HEK293T (cell line): ENCODE data around the gene PDPK1.
"Not testable (repeated sequence)": the region's sequence is repeated elsewhere in the genome, so short reads cannot be mapped to it uniquely, and the experiment has no call there.

Experiments used
- CTCF ChIA-PET: fragments of 350-600 bp; formaldehyde crosslinking; extraction: SDS; loops from one replicate; lab custom pipeline; 2021; ENCODE audit warnings: antibody characterized with exemption, inconsistent platforms; lab: Yijun Ruan, JAX
- POLR2A ChIA-PET: fragments of 350-600 bp; formaldehyde crosslinking; extraction: SDS; loops from one replicate; lab custom pipeline; 2020; ENCODE audit warnings: antibody characterized with exemption, inconsistent platforms; lab: Yijun Ruan, JAX
- DNase-seq: peaks from one replicate; pipeline ENCODE4 v3.0.0; 2012; ENCODE audit warnings: mixed read lengths; ENCODE audit errors: extremely low spot score
- ARNT ChIP-seq: fragments of 450-650 bp; IDR thresholded peaks from 2 replicates; pipeline ENCODE4 v1.6.1; 2017; ENCODE audit warnings: mild to moderate bottlenecking
- BHLHE40 ChIP-seq: fragments of 450-650 bp; IDR thresholded peaks from 2 replicates; pipeline ENCODE4 v1.6.1; 2016; ENCODE audit warnings: mild to moderate bottlenecking, moderate library complexity, borderline replicate concordance
- CTBP1 ChIP-seq: fragments of 450-650 bp; IDR thresholded peaks from 2 replicates; pipeline ENCODE4 v1.6.1; 2016; ENCODE audit warnings: borderline replicate concordance
- ELF4 ChIP-seq: fragments of 450-650 bp; IDR thresholded peaks from 2 replicates; pipeline ENCODE4 v1.6.1; 2017; ENCODE audit warnings: antibody characterized with exemption
- FOXA1 ChIP-seq: fragments of 450-650 bp; IDR thresholded peaks from 2 replicates; pipeline ENCODE4 v1.6.1; 2016; ENCODE audit warnings: mild to moderate bottlenecking
- FOXK2 ChIP-seq: fragments of 450-650 bp; IDR thresholded peaks from 2 replicates; pipeline ENCODE4 v1.6.1; 2016; ENCODE audit warnings: mild to moderate bottlenecking
- FOXM1 ChIP-seq: fragments of 450-650 bp; IDR thresholded peaks from 2 replicates; pipeline ENCODE4 v1.6.1; 2017; ENCODE audit warnings: mild to moderate bottlenecking, borderline replicate concordance
- HDGF ChIP-seq: fragments of 450-650 bp; IDR thresholded peaks from 2 replicates; pipeline ENCODE4 v1.6.1; 2017; ENCODE audit warnings: antibody characterized with exemption, borderline replicate concordance
- L3MBTL2 ChIP-seq: fragments of 450-650 bp; conservative IDR thresholded peaks from 2 replicates; pipeline ENCODE4 v1.6.1; 2016; ENCODE audit warnings: mild to moderate bottlenecking
- LEF1 ChIP-seq: fragments of 450-650 bp; IDR thresholded peaks from 2 replicates; pipeline ENCODE4 v1.6.1; 2017; ENCODE audit warnings: mild to moderate bottlenecking, borderline replicate concordance
- NFRKB ChIP-seq: fragments of 450-650 bp; IDR thresholded peaks from 2 replicates; pipeline ENCODE4 v1.6.1; 2016; ENCODE audit warnings: mild to moderate bottlenecking, moderate library complexity
- SP1 ChIP-seq: fragments of 450-650 bp; IDR thresholded peaks from 2 replicates; pipeline ENCODE4 v1.6.1; 2017
- SUZ12 ChIP-seq: fragments of 450-650 bp; IDR thresholded peaks from 2 replicates; pipeline ENCODE4 v1.6.1; 2016; ENCODE audit warnings: mild to moderate bottlenecking
- TARDBP ChIP-seq: fragments of 450-650 bp; IDR thresholded peaks from 2 replicates; pipeline ENCODE4 v1.6.1; 2016
- ZNF384 ChIP-seq: fragments of 450-650 bp; IDR thresholded peaks from 2 replicates; pipeline ENCODE4 v1.6.1; 2016
- TF ChIP-seq, protein P1 (sequence below): fragments of 450-650 bp; IDR thresholded peaks from 2 replicates; pipeline ENCODE4 v1.6.1; 2016

The PDPK1 gene

DNA sequence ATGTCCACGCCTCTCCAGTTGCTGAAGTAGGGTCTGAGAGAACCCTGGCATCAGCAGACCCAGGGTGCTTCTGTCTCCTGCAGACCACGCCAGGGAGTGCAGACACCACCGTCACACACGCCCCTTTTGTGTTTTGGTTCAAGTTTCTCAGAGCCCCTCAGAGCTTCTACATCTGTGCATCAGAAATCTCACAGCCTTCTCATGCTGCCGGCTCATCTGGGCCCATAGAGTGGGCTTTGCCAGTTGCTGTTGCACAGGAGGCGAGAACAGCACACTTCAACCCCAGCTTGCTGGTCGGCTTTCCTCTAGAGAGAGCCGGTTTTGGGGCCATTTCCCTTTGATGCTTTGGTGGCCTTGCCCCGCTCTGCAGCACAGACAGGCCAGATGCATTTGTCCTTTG lies 60.9 kb downstream of the PDPK1 start:
- POLR2A ChIA-PET: no interaction called here
- CTCF ChIA-PET: no interaction called here
- no peak for DNase-seq
- no peak for TF ChIP-seq ARNT
- no peak for TF ChIP-seq FOXA1
- TF ChIP-seq FOXK2: no peak
- TF ChIP-seq LEF1: no peak
- no peak for TF ChIP-seq SP1
- TF ChIP-seq TARDBP: no peak
- no peak for TF ChIP-seq NFRKB
- TF ChIP-seq, protein P1, sequence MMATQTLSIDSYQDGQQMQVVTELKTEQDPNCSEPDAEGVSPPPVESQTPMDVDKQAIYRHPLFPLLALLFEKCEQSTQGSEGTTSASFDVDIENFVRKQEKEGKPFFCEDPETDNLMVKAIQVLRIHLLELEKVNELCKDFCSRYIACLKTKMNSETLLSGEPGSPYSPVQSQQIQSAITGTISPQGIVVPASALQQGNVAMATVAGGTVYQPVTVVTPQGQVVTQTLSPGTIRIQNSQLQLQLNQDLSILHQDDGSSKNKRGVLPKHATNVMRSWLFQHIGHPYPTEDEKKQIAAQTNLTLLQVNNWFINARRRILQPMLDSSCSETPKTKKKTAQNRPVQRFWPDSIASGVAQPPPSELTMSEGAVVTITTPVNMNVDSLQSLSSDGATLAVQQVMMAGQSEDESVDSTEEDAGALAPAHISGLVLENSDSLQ: no peak
- TF ChIP-seq SUZ12: no peak
- no peak for TF ChIP-seq FOXM1
- no peak for TF ChIP-seq L3MBTL2
- no peak for TF ChIP-seq HDGF
- no peak for TF ChIP-seq BHLHE40
- no peak for TF ChIP-seq ELF4
- no peak for TF ChIP-seq ZNF384
- TF ChIP-seq CTBP1: no peak

DNA sequence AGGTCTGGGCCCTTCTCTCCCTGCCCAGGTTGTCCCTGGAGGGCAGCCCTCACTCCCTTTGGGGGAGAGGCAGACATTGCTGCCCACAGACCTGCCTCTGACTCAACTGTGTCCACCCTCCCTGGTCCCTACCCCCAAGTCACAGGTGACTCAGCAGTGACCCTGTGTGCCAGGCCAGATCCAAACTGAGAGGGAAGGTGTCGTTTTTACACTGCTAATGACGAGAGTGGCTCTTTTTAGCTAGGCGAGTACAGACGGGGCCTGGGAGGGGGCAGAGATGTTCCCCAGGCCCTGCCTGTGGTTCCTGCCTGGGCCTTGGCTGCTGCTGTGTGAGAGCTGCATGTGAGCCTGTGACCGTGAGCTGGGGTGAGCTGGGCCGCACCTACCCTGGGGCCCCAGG lies 61.3 kb downstream of the PDPK1 start:
- DNase-seq, POLR2A ChIA-PET, CTCF ChIA-PET: not testable (repeated sequence)

DNA sequence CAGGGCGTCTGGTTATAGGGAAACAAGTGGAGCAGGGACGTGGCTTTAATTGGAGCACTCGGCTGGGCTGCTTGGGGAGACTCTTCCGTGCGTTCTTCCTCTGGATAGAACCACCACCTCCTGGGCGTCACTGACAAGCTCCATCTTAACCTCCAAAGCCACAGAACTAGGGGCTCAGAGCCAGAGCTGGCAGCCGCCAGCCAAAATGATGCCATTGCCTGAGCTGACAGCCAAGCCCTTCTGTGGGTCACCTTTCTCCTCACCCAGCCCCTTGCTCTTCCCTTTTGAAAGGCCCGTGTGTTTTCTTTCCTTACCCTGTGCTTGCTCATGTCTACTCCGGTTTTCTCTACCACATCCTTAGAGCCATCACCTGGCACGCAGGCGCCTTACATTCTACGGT lies 62.0 kb downstream of the PDPK1 start:
- DNase-seq, POLR2A ChIA-PET, CTCF ChIA-PET: not testable (repeated sequence)

DNA sequence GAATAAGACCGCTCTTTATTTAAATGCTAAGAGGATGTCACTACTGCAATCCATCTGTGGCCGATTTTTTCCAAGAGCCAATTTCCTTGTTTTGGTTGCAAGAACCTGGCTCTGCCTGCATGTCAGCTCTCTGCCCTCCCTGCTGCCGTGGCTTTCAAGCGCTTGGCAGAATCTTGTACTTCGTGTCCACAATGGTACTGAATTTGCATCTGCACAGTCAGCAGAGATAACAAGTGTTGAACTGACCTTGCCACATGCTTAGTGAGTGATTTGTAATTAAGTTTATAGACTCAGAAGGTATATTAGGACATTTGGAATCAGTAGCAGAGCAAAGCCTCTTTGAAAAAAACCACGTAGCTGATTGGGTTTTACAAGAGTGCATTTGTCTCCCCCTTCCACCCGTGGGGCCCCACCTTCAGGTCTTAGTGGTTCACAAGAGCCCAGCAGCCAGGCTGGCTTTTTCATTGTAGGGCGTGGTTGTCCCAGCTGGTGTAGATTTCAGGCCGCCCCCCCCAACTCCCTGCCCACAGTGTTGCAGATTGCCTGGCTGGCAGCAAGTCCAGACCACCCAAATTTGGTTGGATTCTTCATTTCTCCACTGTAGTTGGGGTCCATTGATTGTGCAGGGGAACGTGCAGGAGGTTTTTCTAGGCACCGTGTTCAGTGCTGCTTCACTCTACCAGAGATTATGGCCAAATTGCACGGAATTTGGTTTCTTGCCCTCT lies 63.6 kb downstream of the PDPK1 start:
- CTCF ChIA-PET, POLR2A ChIA-PET, DNase-seq: not testable (repeated sequence)

DNA sequence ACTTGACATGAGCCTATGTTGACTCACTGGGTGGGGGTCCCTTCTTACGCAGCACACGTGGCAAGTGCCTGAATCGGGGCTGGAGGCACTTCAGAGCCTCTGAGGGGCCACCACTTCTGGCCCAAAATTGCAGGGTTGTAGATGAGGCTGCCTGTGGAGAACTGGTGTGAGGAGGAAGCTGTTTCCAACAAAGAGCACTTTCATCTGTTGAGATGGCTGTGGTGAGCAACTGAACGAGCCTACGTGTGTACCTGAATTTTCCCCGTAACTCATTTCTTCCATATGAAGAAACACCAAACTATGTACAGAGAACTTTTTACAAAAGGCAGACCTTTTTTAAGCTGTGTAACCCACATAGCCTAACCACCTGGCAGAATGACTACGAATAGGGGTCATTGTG lies 64.4 kb downstream of the PDPK1 start:
- CTCF ChIA-PET, DNase-seq: not testable (repeated sequence)
- POLR2A ChIA-PET: interaction anchor here (2.0 kb wide), 1 partner anchor 82 kb away, joined by 5 read pairs; the partner anchor contains the start of gene AMDHD2

DNA sequence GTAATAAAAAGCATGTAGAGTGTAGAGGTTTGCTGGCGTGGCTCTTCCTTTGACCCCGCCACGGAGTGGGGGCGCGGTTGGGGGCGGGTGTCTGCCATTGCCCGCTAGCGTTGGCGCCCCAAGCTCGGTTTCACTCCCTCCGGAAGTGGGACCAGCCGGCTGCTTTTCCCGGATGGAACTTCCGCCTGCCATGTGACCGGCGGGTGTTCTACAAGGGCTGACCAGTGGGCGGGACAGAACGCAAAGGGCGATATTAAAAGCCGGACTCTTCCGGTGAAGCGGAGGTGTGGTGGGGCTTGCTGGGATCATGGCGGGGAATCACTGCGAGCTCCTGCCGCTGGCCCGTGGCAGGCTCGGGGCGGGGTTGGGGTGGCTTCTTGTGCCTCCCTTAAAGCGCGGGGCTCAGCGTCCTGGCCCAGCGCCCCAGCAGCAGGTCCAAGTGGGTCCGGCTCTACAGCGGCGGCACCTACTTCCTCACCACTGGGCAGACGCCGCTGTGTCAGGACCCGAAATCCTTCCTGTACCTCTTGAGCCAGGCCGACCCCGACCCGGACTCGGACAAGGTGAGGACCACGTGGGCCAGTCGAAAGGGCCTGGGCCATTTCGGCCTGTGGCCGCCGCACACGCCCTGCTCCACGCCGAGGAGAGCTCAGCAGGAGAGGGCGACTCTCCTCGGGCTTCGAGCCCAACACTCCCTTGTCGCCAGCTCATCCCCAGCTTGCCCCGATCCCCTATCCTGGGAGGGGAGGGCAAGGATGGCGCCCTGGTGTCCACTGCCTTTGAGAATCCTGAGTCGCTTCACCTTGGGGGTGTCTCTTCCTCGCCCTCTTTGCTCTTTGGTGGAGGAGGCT lies 65.6 kb downstream of the PDPK1 start:
- ChIA-PET POLR2A (interaction anchor here (0.8 to 2.0 kb wide), 6 partner anchors 13 to 344 kb away, joined by 3 to 5 read pairs (median 3); partner anchors contain the start of genes AMDHD2 and KCTD5), CTCF (no interaction called here)
- TF ChIP-seq L3MBTL2 (peak; percentile 37; the same call in 1 of the 2 replicates), NFRKB (peak; percentile 28; the same call in 1 of the 2 replicates), FOXM1 (peak; percentile 59; the same call in 1 of the 2 replicates), ELF4 (peak; percentile 52), FOXA1 (no peak), CTBP1 (peak; percentile 66; the same call in 1 of the 2 replicates), SP1 (no peak)
- TF ChIP-seq, protein P1: peak; percentile 85
- peak; percentile 99 for DNase-seq

DNA sequence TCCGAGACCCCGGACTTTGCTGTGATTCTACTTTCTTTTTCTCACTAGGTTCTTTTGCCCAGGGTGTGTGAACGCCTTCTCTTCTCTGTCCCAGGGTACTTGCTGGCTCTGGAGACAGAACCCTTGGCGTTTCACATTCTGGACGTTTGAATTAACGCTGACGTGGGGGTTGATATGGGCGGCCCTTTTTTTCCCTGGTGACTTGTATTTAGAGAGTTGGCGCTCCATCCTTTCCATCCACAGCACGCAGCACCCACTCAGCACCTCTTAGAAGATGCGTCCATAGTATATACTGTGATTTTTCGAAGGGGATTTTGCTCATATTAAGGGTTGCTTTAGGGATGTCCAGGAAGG lies 66.2 kb downstream of the PDPK1 start:
- DNase-seq, CTCF ChIA-PET: not testable (repeated sequence)
- POLR2A ChIA-PET: interaction anchor here (0.9 to 2.0 kb wide), 2 partner anchors 78 to 83 kb away, joined by 3 to 5 read pairs; partner anchors contain the start of genes AMDHD2 and KCTD5

DNA sequence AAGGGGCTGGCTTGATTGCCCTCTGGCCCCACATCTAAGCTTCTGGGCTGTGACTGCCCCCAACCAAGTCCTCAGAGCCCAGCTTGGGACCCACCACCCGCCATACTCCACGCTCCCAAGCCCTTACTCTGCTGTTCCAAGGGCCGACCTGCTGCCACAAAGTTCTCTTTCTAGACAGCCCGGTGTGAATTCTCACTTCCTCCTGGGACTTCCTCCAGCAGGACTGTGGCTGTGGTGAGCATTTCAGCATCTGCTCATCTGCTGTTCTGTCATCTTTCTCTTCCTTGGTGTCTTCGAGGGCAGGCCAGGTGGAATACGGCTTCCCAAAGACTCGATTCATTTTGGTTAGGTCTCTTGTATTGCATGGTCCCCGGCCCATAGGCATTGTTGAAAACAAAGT lies 69.0 kb downstream of the PDPK1 start:
- DNase-seq, CTCF ChIA-PET, POLR2A ChIA-PET: not testable (repeated sequence)

DNA sequence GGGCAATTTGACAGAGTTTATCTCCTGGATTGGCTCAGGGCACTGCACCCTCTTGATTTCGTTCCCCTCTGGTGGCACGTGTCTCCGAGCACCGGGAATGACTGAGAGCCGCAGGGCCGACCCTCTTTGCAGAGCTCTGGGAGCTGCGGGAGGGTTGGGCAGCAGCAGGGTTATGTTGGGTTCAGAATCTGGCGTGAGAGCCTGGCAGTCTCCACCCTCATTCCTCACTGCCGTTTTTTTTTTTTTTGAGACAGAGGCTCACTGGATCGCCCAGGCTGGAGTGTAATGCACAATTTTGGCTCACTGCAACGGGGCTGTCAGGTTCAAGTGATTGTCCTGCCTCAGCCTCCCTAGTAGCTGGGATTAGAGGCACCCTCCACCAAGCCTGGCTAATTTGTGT lies 71.5 kb downstream of the PDPK1 start:
- DNase-seq, POLR2A ChIA-PET, CTCF ChIA-PET: not testable (repeated sequence)
